ENCODE results near the gene NGRN. TPM values are rescaled to one million over a fixed set of nuclear protein-coding genes. Genes with fewer than 3 reads are reported as not detected.

NGRN gene
- total RNA-seq (2022) (93.6 and 101 TPM in 2 replicates), Bru-seq, nascent RNA (percentile 68 among the genes with signal in this experiment), BruChase-seq, experiment 1, labeled RNA remaining after a 2-hour chase (percentile 73 among the genes with signal in this experiment), BruChase-seq, experiment 2, labeled RNA remaining after a 6-hour chase (percentile 87 among the genes with signal in this experiment)
- long read RNA-seq, full-length matches to known transcripts, result 639 of 651 reads
- long read RNA-seq, partial matches to known transcripts, result 4 of 651 reads
- long read RNA-seq, other reads (novel, unspliced or antisense), result 8 of 651 reads

GRCh38 chr15:90265271-90266060 is at the start of gene NGRN:
Gene NGRN, plus strand, starts transcription at chr15:90265672. Its CDS starts 41 bp downstream, at chr15:90265713.
- H3K9me3 ChIP-seq, result no peaks in the 10 kb centered on the region
- peak within 1 kb of the TSS; percentile 97 for H3K27ac Mint-ChIP-seq (ENCODE audit: unreplicated experiment)
- H3K4me1 ChIP-seq, result peaks cover 11% of the 10 kb centered on the region; the same call in 1 of the 2 replicates
- H3K36me3 ChIP-seq (ENCODE audit: control insufficient read depth, insufficient read depth, low read length), result no peaks in the 10 kb centered on the region
- no peaks in the 10 kb centered on the region for H3K9me3 Mint-ChIP-seq (ENCODE audit: unreplicated experiment)
- no peaks in the 10 kb centered on the region for H3K27me3 Mint-ChIP-seq (ENCODE audit: insufficient read depth, unreplicated experiment)
- H3K4me3 ChIP-seq (ENCODE audit: low read depth, low read length), result peak within 1 kb of the TSS; percentile 64
- POLR2A ChIA-PET, result interaction anchor here (0.5 to 1.0 kb wide), 4 partner anchors 16 to 148 kb away, joined by 3 to 8 read pairs (median 4); partner anchors contain the start of genes CIB1, GDPGP1 and TTLL13
- peaks cover 22% of the 10 kb centered on the region for H3K4me1 Mint-ChIP-seq (ENCODE audit: low read depth, unreplicated experiment)
- no peaks in the 10 kb centered on the region for H3K27me3 ChIP-seq (replicated peaks; ENCODE audit: control insufficient read depth, insufficient read depth, low read length)
- peaks cover 40% of the 10 kb centered on the region for H3K36me3 Mint-ChIP-seq (ENCODE audit: insufficient read depth, unreplicated experiment)
- TF ChIP-seq, protein P1, sequence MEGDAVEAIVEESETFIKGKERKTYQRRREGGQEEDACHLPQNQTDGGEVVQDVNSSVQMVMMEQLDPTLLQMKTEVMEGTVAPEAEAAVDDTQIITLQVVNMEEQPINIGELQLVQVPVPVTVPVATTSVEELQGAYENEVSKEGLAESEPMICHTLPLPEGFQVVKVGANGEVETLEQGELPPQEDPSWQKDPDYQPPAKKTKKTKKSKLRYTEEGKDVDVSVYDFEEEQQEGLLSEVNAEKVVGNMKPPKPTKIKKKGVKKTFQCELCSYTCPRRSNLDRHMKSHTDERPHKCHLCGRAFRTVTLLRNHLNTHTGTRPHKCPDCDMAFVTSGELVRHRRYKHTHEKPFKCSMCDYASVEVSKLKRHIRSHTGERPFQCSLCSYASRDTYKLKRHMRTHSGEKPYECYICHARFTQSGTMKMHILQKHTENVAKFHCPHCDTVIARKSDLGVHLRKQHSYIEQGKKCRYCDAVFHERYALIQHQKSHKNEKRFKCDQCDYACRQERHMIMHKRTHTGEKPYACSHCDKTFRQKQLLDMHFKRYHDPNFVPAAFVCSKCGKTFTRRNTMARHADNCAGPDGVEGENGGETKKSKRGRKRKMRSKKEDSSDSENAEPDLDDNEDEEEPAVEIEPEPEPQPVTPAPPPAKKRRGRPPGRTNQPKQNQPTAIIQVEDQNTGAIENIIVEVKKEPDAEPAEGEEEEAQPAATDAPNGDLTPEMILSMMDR (IDR thresholded peaks at IDR 0.05; ENCODE audit: insufficient read depth in 1 of 2, low read depth in 1 of 2, low read length in 1 of 2, severe bottlenecking in 1 of 2, unreplicated experiment in 1 of 2), result no peak
- no TSS peak for BruUV-seq (replicated peaks)
- intact Hi-C loops (cut with micrococcal nuclease; ENCODE audit: unreplicated experiment), result loop anchor here (1.0 kb wide), 1 partner anchor 31 kb away; the partner anchor contains the start of gene GDPGP1
- peak within 1 kb of the TSS; percentile 95 for H3K4me3 Mint-ChIP-seq (ENCODE audit: unreplicated experiment)
- CTCF ChIA-PET, result interaction anchor here (1.0 to 1.1 kb wide), 2 partner anchors 28 to 166 kb away, joined by 3 to 5 read pairs; no protein-coding TSS in a partner anchor
- peak; percentile 87 to 89 for DNase-seq

DNA sequence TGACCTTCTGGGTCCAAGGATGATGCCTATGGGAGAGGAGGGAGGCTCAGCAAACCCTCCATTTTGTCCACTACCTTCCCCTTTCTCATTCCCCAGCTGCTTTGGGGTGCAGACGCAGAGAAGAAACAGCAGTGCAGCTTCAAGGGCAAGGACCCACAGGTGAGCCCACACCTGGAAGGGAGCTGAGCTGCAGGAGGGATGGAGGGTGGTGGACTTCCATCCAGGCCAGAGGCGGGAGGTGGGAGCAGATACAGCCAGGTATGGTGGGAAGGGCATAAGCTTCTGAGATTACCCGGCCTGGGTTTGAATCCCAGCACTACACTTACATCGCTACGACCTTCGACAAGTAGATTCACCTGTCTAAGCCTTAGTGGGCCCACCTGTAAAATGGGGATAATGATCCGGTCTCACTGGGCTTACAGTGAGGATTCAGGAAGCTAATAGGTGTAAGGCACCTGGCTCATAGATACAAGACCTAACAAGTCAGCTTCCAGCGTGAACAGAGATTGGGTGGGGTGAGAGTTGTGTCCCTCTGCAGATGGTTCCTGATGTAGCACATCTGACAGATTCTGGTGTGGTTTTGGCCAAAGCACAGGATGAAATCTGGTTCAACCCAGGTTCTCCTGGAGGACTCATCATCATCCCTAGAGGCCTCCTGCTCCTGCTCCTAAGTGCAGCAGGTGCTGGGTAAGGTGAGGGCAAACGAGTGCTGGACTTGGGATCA is 47.6 kb upstream of the NGRN start:
- Histone ChIP-seq H3K27me3 (replicated peaks; ENCODE audit: control insufficient read depth, insufficient read depth, low read length) (no peaks in the 10 kb centered on the region), H3K4me1 (peaks cover 10% of the 10 kb centered on the region; the same call in 1 of the 2 replicates), H3K36me3 (ENCODE audit: control insufficient read depth, insufficient read depth, low read length) (no peaks in the 10 kb centered on the region), H3K9me3 (no peaks in the 10 kb centered on the region), H3K4me3 (ENCODE audit: low read depth, low read length) (no peak overlapping the region)
- Mint-ChIP-seq H3K9me3 (ENCODE audit: unreplicated experiment) (no peaks in the 10 kb centered on the region), H3K27me3 (ENCODE audit: insufficient read depth, unreplicated experiment) (no peaks in the 10 kb centered on the region), H3K4me3 (ENCODE audit: unreplicated experiment) (no peak overlapping the region), H3K4me1 (ENCODE audit: low read depth, unreplicated experiment) (no peaks in the 10 kb centered on the region), H3K36me3 (ENCODE audit: insufficient read depth, unreplicated experiment) (no peaks in the 10 kb centered on the region), H3K27ac (ENCODE audit: unreplicated experiment) (no peak overlapping the region)
- ChIA-PET POLR2A (no interaction called here), CTCF (interaction anchor here (2.8 kb wide), 1 partner anchor 16 kb away, joined by 10 read pairs; the partner anchor contains the start of genes CIB1 and GDPGP1)
- no peak for DNase-seq
- TF ChIP-seq, protein P1 (IDR thresholded peaks at IDR 0.05; ENCODE audit: insufficient read depth in 1 of 2, low read depth in 1 of 2, low read length in 1 of 2, severe bottlenecking in 1 of 2, unreplicated experiment in 1 of 2), result no peak
- intact Hi-C loops (cut with micrococcal nuclease; ENCODE audit: unreplicated experiment), result no loop called here
- no TSS peak for BruUV-seq (replicated peaks)

All from Caco-2 (cell line).